GM12874 (cell line): ENCODE measurements around the gene NRP1.

Experiments
- TF ChIP-seq, protein P1 (sequence below): IDR thresholded peaks from 2 replicates; pipeline ENCODE4 v1.5.1; 2011; ENCODE audit warnings: low read depth, mild to moderate bottlenecking, control low read depth, low read length, moderate library complexity; ENCODE audit not compliant: insufficient read depth

The NRP1 gene

DNA sequence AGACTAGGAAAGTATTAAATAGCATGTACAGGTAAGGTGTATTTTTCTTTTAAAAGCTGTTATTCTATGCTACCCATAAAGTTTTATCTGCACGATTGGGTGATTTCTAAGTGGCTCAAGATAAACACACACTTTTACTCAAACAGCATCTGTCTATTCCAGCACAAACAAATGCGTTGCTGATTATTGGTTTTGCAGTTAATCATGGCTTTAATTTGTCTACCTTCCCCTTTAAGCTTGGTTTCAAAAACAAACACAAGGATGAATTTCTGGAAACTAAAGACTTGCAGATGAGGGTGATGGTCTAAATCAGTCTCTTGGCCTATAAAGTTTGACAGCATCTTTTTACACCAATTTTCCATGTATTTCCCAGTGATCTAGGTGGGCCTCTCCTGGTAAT lies 94.2 kb downstream of the NRP1 start:
- TF ChIP-seq, protein P1, sequence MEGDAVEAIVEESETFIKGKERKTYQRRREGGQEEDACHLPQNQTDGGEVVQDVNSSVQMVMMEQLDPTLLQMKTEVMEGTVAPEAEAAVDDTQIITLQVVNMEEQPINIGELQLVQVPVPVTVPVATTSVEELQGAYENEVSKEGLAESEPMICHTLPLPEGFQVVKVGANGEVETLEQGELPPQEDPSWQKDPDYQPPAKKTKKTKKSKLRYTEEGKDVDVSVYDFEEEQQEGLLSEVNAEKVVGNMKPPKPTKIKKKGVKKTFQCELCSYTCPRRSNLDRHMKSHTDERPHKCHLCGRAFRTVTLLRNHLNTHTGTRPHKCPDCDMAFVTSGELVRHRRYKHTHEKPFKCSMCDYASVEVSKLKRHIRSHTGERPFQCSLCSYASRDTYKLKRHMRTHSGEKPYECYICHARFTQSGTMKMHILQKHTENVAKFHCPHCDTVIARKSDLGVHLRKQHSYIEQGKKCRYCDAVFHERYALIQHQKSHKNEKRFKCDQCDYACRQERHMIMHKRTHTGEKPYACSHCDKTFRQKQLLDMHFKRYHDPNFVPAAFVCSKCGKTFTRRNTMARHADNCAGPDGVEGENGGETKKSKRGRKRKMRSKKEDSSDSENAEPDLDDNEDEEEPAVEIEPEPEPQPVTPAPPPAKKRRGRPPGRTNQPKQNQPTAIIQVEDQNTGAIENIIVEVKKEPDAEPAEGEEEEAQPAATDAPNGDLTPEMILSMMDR = no peak

DNA sequence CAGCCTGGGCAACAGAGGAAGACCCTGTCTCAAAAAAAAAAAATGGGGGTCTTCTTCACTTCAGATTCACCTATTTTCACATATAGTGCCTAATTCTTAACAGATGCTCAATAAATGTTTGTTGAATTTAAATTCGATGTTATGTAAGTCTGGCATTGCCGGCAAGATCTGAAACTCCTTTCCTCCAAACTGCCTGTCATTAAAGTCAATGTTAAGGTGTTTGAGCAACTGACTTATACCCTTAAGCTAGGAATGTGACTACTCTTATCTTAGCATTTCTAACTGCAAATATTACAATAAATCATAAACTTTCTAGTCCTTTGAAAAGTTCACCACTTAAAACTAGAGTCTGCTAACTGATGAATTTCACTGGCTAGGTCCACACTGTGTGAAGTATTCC lies 95.2 kb downstream of the NRP1 start:
- TF ChIP-seq, protein P1 = no peak

DNA sequence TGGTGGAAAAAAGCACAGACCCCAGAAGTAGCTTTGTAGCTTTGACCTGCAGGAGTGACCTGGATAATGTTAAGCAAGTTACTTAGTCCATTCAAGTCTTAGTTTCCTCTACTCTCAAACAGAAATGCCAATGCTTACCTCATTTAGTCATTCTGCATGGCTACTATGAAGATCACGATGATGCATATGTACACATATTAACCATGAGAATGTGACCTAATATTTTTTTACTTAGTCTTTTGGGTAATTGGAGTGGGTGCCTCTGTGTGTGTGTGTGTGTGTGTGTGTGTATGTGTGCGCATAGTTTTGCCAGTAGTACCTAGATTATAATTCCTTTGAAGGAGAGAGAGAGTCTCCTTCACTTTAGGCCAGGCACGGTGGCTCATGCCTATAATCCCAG lies 95.8 kb downstream of the NRP1 start:
- TF ChIP-seq, protein P1 = no peak

DNA sequence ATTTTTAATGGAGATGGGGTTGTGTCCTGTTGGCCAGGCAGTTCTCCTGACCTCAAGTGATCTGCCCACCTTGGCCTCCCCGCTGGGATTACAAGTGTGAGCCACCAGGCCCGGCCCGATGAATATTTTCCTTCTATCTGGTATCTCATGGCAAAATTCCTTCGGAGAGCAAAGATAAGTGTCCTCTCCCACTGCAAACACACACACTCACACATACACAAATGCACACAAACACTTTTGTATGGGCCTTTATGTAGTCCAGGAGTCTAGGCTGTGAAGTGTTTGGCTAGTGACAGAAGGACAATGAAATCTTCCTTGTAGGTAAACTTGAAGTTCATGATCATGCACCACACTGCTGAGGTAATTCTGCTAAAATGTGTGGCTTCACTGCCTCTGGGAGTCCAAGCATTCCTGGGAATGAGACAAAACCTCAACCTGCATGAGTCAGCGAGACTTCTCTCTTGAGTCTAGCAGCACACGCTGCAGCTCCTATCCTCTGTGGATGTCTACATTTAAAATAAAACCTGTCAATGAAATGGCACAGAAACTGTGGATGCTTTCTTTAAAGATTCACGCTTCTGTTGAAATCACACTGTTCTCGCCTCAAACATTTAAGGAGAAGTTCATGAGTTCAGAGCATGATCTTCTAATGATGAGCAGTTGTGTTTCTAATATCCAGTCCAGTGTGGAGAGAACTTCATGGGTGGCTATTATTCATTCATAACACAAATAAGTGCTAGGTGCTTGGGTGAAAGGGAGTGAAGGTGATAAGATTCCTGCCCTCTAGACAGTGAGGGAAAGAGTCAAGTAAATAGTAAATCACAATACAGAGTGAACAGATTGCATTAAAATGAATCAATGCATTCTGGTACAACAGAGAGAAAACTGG lies 96.5 kb downstream of the NRP1 start:
- TF ChIP-seq, protein P1 = no peak

DNA sequence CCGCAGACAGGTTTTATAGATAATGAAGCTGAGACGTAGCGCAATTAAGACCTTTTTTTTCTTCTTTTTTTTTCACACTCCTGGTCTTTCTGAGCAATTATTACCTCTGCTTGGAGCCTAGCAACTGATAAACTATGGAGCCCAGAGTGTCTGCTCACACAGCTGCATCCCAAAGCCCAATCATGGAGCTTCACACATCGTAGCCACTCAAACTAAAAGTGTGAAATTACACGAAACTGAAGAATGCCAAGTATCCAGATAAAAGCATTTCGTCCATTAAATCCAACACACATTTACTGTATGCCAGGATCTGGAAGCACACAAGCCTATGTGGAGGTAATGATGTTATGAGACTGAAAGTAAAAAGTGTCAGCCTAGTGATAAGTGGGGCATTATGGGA lies 97.6 kb downstream of the NRP1 start:
- TF ChIP-seq, protein P1 = no peak

DNA sequence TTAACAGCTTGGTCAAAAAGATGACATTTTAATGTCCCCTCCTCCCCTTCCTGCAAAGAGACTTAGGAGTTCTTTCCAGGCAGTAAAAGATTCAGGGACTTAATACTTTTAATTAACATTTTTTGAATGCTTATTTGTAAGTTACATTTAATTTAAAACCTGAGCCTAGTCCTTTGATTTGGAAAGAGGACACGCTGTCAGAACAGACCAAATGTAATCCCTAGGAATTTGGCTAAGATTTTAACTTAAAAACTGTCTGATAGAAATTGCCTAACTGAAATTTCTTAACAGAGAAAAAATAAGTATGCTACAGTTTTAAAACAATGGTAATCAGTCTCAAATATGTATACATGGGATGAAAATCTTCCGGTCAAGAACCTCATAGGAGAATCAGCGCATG lies 98.5 kb downstream of the NRP1 start:
- TF ChIP-seq, protein P1 = no peak

DNA sequence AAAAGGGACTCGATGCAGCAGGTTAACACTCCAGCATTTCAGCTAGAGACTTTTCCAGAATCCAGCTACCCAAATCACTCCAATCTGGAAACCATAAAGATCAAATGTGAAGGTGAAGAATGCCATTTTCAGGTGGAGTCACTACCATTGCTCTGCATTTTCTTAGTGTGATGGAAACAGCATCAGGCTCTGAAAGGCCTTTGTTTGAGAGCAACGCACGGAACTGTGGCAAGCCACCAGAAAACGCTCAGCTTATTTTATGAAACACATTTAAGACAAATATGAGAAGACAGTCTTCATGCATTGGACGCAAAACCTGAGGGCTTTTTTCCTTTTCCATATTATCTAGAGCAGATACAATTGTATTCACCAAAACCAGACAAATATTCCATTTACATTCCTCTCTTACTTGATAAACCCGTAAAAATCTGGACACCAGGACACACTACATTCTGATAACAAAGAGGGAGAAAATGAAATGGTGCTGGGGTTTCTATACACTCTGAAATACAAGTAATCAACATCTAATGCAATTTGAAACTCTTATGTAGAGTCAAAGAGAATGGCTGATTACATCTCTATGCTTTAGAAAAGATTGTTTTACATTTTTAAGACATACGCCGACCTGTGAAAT lies 99.1 kb downstream of the NRP1 start:
- TF ChIP-seq, protein P1 = no peak
